Stomach smooth muscle (tissue), 2 donors: ENCODE results near the gene DNAJA1.

ENCODE experiments used
- H3K27ac ChIP-seq: one replicate; pipeline ENCODE4 v1.7.0; 2013; ENCODE audit warnings: mild to moderate bottlenecking, low read length, inconsistent platforms
- H3K27me3 ChIP-seq, 2 donors: one replicate each; pipeline ENCODE4 v1.7.0; 2013; ENCODE audit warnings: low read length in 2 of 2; ENCODE audit not compliant: insufficient read depth in 2 of 2, control insufficient read depth in 1 of 2
- H3K36me3 ChIP-seq, 2 donors: one replicate each; pipeline ENCODE4 v1.7.0; 2013; ENCODE audit warnings: low read length in 2 of 2; ENCODE audit not compliant: control insufficient read depth in 2 of 2, insufficient read depth in 2 of 2
- H3K4me1 ChIP-seq: one replicate; pipeline ENCODE4 v1.7.0; 2013; ENCODE audit warnings: low read length; ENCODE audit not compliant: control insufficient read depth, insufficient read depth
- H3K4me3 ChIP-seq, 2 donors: one replicate each; pipeline ENCODE4 v1.7.0; 2013; ENCODE audit warnings: low read length in 2 of 2
- H3K9ac ChIP-seq, 2 donors: one replicate each; pipeline ENCODE4 v1.7.0; 2013; ENCODE audit warnings: low read length in 2 of 2, mild to moderate bottlenecking in 1 of 2
- H3K9me3 ChIP-seq, 2 donors: one replicate each; pipeline ENCODE4 v1.7.0; 2013; ENCODE audit warnings: low read length in 2 of 2; ENCODE audit not compliant: control insufficient read depth in 2 of 2
- donor health status: healthy.
- donor health status: Pancreatic carcinoma.

DNAJA1 gene

GRCh38 chr9:33025572-33026342, 684 bp downstream of the DNAJA1 start:
- H3K4me3 ChIP-seq = peak overlapping the region; percentile 96 to 99
- H3K27me3 ChIP-seq = no peaks in the 10 kb centered on the region
- peaks cover 27% of the 10 kb centered on the region for H3K4me1 ChIP-seq
- no peaks in the 10 kb centered on the region for H3K9me3 ChIP-seq
- H3K27ac ChIP-seq = peak overlapping the region; percentile 96
- peak overlapping the region; percentile 97 to 99 for H3K9ac ChIP-seq
- peaks cover 3 to 7% of the 10 kb centered on the region in 2 donors for H3K36me3 ChIP-seq

- Histone ChIP-seq H3K9ac (no peak overlapping the region), H3K27ac (no peak overlapping the region), H3K4me3 (no peak overlapping the region), H3K36me3 (peaks cover 15 to 22% of the 10 kb centered on the region in 2 donors), H3K9me3 (no peaks in the 10 kb centered on the region), H3K27me3 (no peaks in the 10 kb centered on the region), H3K4me1 (peaks cover 19% of the 10 kb centered on the region)
These were observed 4.2 kb downstream of the DNAJA1 start for GRCh38 chr9:33029231-33029786.

- peaks cover 22 to 28% of the 10 kb centered on the region in 2 donors for H3K36me3 ChIP-seq
- H3K4me1 ChIP-seq = peaks cover 17% of the 10 kb centered on the region
- no peaks in the 10 kb centered on the region for H3K9me3 ChIP-seq
- no peak overlapping the region for H3K4me3 ChIP-seq
- H3K27me3 ChIP-seq = no peaks in the 10 kb centered on the region
- no peak overlapping the region for H3K27ac ChIP-seq
- no peak overlapping the region for H3K9ac ChIP-seq
These were observed 5.2 kb downstream of the DNAJA1 start for GRCh38 chr9:33030285-33030684.

- Histone ChIP-seq H3K4me3 (no peak overlapping the region), H3K27me3 (no peaks in the 10 kb centered on the region), H3K9me3 (no peaks in the 10 kb centered on the region), H3K4me1 (peaks cover 9% of the 10 kb centered on the region), H3K9ac (no peak overlapping the region), H3K27ac (no peak overlapping the region), H3K36me3 (peaks cover 38 to 44% of the 10 kb centered on the region in 2 donors)
These were observed 7.2 kb downstream of the DNAJA1 start for GRCh38 chr9:33032292-33032691.

GRCh38 chr9:33032865-33033264, 7.8 kb downstream of the DNAJA1 start:
- Histone ChIP-seq H3K4me3 (no peak overlapping the region), H3K9me3 (no peaks in the 10 kb centered on the region), H3K27me3 (no peaks in the 10 kb centered on the region), H3K9ac (no peak overlapping the region), H3K36me3 (peaks cover 43 to 47% of the 10 kb centered on the region in 2 donors), H3K4me1 (peaks cover 4% of the 10 kb centered on the region), H3K27ac (no peak overlapping the region)

- Histone ChIP-seq H3K9me3 (no peaks in the 10 kb centered on the region), H3K4me1 (peaks cover 2% of the 10 kb centered on the region), H3K27me3 (no peaks in the 10 kb centered on the region), H3K36me3 (peaks cover 26 to 36% of the 10 kb centered on the region in 2 donors), H3K9ac (no peak overlapping the region), H3K27ac (no peak overlapping the region), H3K4me3 (no peak overlapping the region)
These were observed 15.8 kb downstream of the DNAJA1 start for GRCh38 chr9:33040792-33041431.

DNA sequence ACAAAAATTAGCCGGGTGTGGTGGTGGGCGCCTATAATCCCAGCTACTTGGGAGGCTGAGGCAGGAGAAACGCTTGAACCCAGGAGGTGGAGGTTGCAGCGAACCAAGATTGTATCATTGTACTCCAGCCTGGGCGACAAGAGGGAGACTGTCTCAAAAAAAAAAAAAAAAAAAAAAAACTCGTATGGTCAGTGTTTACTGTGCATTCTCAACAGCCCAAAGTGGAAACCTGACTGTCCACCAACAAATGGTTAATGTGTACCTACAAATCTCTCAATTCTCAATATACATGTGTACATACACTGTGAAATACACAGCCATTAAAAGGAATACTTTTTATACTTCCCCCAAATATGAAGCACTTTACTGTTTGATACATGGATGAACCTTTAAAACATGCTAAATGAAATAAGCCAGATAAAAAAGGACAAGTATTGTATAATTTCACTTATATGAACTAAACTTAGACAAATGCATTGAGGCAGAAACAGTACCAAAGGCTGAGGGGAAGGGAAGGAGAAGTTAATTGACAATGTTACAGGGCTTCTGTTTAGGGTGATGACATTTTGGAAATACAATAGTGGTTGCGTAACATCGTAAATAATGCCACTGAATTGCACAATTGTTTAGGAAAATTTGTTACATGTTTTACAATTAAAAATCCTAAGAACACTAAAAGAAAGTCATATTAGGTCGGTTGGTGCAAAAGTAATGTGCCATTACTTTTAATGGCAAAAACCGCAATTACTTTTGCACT, 16.5 kb downstream of the DNAJA1 start:
- H3K4me3 ChIP-seq = no peak overlapping the region
- peaks cover 23 to 33% of the 10 kb centered on the region in 2 donors for H3K36me3 ChIP-seq
- no peaks in the 10 kb centered on the region for H3K9me3 ChIP-seq
- H3K27ac ChIP-seq = no peak overlapping the region
- H3K27me3 ChIP-seq = no peaks in the 10 kb centered on the region
- peaks cover 2% of the 10 kb centered on the region for H3K4me1 ChIP-seq
- H3K9ac ChIP-seq = no peak overlapping the region

- H3K4me1 ChIP-seq = peaks cover 2% of the 10 kb centered on the region
- no peak overlapping the region for H3K9ac ChIP-seq
- no peak overlapping the region for H3K4me3 ChIP-seq
- H3K27ac ChIP-seq = no peak overlapping the region
- H3K27me3 ChIP-seq = no peaks in the 10 kb centered on the region
- H3K9me3 ChIP-seq = no peaks in the 10 kb centered on the region
- peaks cover 19 to 27% of the 10 kb centered on the region in 2 donors for H3K36me3 ChIP-seq
These were observed 17.4 kb downstream of the DNAJA1 start for GRCh38 chr9:33042473-33042872.

DNA sequence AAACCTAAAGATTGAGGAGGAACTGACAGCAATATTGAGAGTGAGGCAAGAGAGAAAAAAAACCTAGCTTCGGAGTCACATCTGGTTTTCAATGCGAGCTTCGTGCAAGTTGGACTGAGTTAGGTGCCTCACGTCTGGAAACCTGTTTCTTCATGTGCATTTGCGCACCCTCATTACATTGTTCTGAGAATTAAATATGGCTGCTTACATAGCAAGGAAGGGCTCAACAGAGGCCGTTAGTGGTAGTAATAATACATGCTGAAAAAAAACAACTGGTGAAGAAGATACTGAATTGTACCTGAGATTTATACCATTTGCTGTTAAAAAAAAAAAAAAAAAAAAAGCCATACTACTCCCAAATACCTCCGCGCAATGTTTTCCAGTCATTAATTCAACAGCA, 18.6 kb downstream of the DNAJA1 start:
- Histone ChIP-seq H3K4me1 (peaks cover 2% of the 10 kb centered on the region), H3K27ac (peak overlapping the region; percentile 92), H3K9me3 (no peaks in the 10 kb centered on the region), H3K9ac (peak overlapping the region; percentile 80 to 90), H3K4me3 (peak overlapping the region; percentile 71 to 86), H3K36me3 (peaks cover 15 to 17% of the 10 kb centered on the region in 2 donors), H3K27me3 (no peaks in the 10 kb centered on the region)

DNA sequence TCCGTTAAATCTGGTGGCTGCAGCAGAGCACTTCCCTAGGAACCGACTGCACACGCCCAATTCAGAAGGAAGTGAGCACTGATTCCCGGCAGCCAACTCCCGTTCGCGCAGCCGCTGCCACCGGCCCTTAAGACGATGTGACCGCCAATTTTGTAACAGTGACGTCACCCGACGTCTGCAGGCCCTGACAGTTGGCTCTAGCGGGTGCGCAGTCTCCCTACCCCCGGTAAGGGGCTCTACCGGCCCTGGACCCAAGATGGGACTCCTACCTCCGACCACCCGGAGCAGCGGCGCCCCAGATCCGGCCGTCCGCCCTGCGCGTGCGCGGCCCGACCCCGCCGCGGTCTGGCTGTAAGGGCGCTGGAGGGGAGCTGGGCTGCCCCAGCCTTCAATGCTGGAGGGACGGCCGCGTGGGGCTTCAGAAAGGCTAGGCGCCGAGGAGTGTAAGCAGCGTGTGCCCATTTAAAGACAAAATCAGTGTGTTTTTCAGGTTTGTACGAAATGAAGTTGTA, 19.1 kb downstream of the DNAJA1 start:
- Histone ChIP-seq H3K9ac (peak overlapping the region; percentile 80 to 90), H3K27me3 (no peaks in the 10 kb centered on the region), H3K9me3 (no peaks in the 10 kb centered on the region), H3K4me3 (peak overlapping the region; percentile 71 to 86), H3K27ac (peak overlapping the region; percentile 92), H3K4me1 (peaks cover 2% of the 10 kb centered on the region), H3K36me3 (peaks cover 13 to 14% of the 10 kb centered on the region in 2 donors)
